K562 (cell line): ENCODE measurements around the gene GTPBP2. TPM values are rescaled to one million over a fixed set of nuclear protein-coding genes. Genes with fewer than 3 reads are reported as not detected.

Source experiments
- TARDBP ChIP-seq: fragments of 450-650 bp; IDR thresholded peaks from 2 replicates; pipeline ENCODE4 v1.6.1; 2016
- ZNF57 ChIP-seq: fragments of 450-650 bp; formaldehyde crosslinking; IDR thresholded peaks from 2 replicates; pipeline ENCODE4 v1.4.0; 2020; ENCODE audit warnings: mild to moderate bottlenecking, moderate library complexity
- ZZZ3 ChIP-seq: fragments of 450-650 bp; IDR thresholded peaks from 2 replicates; pipeline ENCODE4 v1.6.1; 2016; ENCODE audit warnings: antibody characterized with exemption, mild to moderate bottlenecking, moderate library complexity
- polyA plus RNA-seq, 8 experiments: library from polyadenylated mRNA; depleted of rRNA in 4 of 8; stranded (reverse) in 5 of 8; unstranded in 3 of 8; fragments of >200 nt; fragmentation: Nextera tagmentation in 2 of 8; fragmentation: Illumina TruSeq in 1 of 8; extraction: Ambion mirVana in 2 of 8; extraction: Trizol in 1 of 8; gene quantifications; 2 replicates each; pipeline versions ENCODE4 v1.2.1 to v1.2.3, GENCODE V29; 2011 to 2014; ENCODE audit warnings: inconsistent platforms in 1 of 8, missing spikeins in 1 of 8
- total RNA-seq, 7 experiments: library from RNA; depleted of rRNA in 6 of 7; stranded (reverse); fragments of >200 nt in 6 of 7; fragmentation: Illumina TruSeq in 2 of 7; extraction: Trizol in 2 of 7; gene quantifications; 2 replicates each; pipeline versions ENCODE4 v1.2.1 to v1.2.3, GENCODE V29; 2011 to 2021; ENCODE audit warnings: low replicate concordance in 1 of 7
- TF ChIP-seq, protein P1 (sequence below), 2 experiments: fragments of 450-650 bp; formaldehyde crosslinking in 1 of 2; IDR thresholded peaks; 2 replicates each; pipeline versions ENCODE4 v1.4.0 to v1.6.1; 2014 to 2020; ENCODE audit warnings: mild to moderate bottlenecking in 2 of 2, borderline replicate concordance in 1 of 2, low read depth in 1 of 2
- TF ChIP-seq, protein P2 (sequence below): fragments of 450-650 bp; IDR thresholded peaks from 2 replicates; pipeline ENCODE4 v1.6.1; 2017; ENCODE audit warnings: antibody characterized with exemption, mild to moderate bottlenecking
- TF ChIP-seq, protein P3 (sequence below): fragments of 250-450 bp; sonication (Bioruptor Pico); IDR thresholded peaks from 2 replicates; pipeline ENCODE4 v1.8.0; 2022; ENCODE audit warnings: moderate library complexity, mild to moderate bottlenecking, inconsistent platforms
- TF ChIP-seq, protein P4 (sequence below): fragments of 450-650 bp; IDR thresholded peaks from 2 replicates; pipeline ENCODE4 v1.6.1; 2017; ENCODE audit warnings: antibody characterized with exemption
- TF ChIP-seq, protein P5 (sequence below): fragments of 450-650 bp; formaldehyde crosslinking; IDR thresholded peaks from 2 replicates; pipeline ENCODE4 v1.4.0; 2022; ENCODE audit warnings: missing genetic modification characterization

The GTPBP2 gene
- total and polyA plus RNA-seq, 9 of the 15 experiments (the other 6 are each of a cell fraction or from before 2014, with no cell fraction given) = 48.4 to 196 (median 111) TPM

DNA sequence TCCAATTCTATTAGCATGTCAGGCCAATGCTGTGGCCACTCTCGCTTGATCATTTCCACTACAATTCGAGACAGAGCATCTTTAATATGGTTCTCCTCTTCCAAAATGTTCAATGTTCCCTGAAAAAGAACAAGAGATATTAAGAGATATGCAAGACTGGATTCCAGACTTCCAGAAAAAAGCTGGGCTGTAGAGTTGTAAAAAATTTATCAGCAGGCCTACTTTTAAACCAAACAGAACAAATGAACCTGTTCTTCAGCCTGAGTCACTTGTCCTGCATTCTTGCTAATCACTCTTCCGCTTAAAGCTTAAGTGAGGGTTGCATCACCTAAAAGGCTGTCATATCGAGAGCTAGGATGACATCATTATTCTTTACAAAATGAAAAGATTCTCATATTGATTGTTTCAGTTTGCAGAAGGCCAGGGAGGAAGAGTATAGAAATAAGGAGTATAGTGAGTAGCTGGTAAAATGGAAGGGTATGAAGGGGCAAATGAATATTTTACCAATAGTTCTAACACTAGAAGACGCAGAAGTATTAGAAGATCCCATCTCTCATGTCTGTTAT is 58.1 kb downstream of the GTPBP2 start (continued):
- TF ChIP-seq, protein P1, sequence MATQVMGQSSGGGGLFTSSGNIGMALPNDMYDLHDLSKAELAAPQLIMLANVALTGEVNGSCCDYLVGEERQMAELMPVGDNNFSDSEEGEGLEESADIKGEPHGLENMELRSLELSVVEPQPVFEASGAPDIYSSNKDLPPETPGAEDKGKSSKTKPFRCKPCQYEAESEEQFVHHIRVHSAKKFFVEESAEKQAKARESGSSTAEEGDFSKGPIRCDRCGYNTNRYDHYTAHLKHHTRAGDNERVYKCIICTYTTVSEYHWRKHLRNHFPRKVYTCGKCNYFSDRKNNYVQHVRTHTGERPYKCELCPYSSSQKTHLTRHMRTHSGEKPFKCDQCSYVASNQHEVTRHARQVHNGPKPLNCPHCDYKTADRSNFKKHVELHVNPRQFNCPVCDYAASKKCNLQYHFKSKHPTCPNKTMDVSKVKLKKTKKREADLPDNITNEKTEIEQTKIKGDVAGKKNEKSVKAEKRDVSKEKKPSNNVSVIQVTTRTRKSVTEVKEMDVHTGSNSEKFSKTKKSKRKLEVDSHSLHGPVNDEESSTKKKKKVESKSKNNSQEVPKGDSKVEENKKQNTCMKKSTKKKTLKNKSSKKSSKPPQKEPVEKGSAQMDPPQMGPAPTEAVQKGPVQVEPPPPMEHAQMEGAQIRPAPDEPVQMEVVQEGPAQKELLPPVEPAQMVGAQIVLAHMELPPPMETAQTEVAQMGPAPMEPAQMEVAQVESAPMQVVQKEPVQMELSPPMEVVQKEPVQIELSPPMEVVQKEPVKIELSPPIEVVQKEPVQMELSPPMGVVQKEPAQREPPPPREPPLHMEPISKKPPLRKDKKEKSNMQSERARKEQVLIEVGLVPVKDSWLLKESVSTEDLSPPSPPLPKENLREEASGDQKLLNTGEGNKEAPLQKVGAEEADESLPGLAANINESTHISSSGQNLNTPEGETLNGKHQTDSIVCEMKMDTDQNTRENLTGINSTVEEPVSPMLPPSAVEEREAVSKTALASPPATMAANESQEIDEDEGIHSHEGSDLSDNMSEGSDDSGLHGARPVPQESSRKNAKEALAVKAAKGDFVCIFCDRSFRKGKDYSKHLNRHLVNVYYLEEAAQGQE (IDR thresholded peaks at IDR 0.05; ENCODE audit: borderline replicate concordance) = no peak
- TF ChIP-seq, protein P1 (CRISPR knock-in tag; IDR thresholded peaks at IDR 0.05; ENCODE audit: low read depth) = no peak
- TF ChIP-seq, protein P2, sequence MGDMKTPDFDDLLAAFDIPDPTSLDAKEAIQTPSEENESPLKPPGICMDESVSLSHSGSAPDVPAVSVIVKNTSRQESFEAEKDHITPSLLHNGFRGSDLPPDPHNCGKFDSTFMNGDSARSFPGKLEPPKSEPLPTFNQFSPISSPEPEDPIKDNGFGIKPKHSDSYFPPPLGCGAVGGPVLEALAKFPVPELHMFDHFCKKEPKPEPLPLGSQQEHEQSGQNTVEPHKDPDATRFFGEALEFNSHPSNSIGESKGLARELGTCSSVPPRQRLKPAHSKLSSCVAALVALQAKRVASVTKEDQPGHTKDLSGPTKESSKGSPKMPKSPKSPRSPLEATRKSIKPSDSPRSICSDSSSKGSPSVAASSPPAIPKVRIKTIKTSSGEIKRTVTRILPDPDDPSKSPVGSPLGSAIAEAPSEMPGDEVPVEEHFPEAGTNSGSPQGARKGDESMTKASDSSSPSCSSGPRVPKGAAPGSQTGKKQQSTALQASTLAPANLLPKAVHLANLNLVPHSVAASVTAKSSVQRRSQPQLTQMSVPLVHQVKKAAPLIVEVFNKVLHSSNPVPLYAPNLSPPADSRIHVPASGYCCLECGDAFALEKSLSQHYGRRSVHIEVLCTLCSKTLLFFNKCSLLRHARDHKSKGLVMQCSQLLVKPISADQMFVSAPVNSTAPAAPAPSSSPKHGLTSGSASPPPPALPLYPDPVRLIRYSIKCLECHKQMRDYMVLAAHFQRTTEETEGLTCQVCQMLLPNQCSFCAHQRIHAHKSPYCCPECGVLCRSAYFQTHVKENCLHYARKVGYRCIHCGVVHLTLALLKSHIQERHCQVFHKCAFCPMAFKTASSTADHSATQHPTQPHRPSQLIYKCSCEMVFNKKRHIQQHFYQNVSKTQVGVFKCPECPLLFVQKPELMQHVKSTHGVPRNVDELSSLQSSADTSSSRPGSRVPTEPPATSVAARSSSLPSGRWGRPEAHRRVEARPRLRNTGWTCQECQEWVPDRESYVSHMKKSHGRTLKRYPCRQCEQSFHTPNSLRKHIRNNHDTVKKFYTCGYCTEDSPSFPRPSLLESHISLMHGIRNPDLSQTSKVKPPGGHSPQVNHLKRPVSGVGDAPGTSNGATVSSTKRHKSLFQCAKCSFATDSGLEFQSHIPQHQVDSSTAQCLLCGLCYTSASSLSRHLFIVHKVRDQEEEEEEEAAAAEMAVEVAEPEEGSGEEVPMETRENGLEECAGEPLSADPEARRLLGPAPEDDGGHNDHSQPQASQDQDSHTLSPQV = peak; percentile 92
- TF ChIP-seq, protein P3, sequence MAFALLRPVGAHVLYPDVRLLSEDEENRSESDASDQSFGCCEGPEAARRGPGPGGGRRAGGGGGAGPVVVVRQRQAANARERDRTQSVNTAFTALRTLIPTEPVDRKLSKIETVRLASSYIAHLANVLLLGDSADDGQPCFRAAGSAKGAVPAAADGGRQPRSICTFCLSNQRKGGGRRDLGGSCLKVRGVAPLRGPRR (CRISPR knock-in tag) = 0 out of 2 replicates have a peak, but pooled peaks have one; percentile 20
- TF ChIP-seq ZZZ3 = no peak
- no peak for TF ChIP-seq ZNF57 (CRISPR knock-in tag)
- TF ChIP-seq, protein P4, sequence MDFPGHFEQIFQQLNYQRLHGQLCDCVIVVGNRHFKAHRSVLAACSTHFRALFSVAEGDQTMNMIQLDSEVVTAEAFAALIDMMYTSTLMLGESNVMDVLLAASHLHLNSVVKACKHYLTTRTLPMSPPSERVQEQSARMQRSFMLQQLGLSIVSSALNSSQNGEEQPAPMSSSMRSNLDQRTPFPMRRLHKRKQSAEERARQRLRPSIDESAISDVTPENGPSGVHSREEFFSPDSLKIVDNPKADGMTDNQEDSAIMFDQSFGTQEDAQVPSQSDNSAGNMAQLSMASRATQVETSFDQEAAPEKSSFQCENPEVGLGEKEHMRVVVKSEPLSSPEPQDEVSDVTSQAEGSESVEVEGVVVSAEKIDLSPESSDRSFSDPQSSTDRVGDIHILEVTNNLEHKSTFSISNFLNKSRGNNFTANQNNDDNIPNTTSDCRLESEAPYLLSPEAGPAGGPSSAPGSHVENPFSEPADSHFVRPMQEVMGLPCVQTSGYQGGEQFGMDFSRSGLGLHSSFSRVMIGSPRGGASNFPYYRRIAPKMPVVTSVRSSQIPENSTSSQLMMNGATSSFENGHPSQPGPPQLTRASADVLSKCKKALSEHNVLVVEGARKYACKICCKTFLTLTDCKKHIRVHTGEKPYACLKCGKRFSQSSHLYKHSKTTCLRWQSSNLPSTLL = no peak
- TF ChIP-seq, protein P5, sequence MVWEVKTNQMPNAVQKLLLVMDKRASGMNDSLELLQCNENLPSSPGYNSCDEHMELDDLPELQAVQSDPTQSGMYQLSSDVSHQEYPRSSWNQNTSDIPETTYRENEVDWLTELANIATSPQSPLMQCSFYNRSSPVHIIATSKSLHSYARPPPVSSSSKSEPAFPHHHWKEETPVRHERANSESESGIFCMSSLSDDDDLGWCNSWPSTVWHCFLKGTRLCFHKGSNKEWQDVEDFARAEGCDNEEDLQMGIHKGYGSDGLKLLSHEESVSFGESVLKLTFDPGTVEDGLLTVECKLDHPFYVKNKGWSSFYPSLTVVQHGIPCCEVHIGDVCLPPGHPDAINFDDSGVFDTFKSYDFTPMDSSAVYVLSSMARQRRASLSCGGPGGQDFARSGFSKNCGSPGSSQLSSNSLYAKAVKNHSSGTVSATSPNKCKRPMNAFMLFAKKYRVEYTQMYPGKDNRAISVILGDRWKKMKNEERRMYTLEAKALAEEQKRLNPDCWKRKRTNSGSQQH (CRISPR knock-in tag) = no peak
- no peak for TF ChIP-seq TARDBP
